ENCODE measurements around the gene PHACTR3. TPM values are rescaled to one million over a fixed set of nuclear protein-coding genes. Genes with fewer than 3 reads are reported as not detected.

The PHACTR3 gene
- total and polyA plus RNA-seq, 2 donors = 2.9 to 35.8 TPM

- no peaks in the 10 kb centered on the region for H3K36me3 ChIP-seq (ENCODE audit: control insufficient read depth in 2 of 2, insufficient read depth in 2 of 2, low read length in 1 of 2)
- DNase-seq (ENCODE audit: low read depth in 6 of 9, low spot score in 9 of 9) = no peak
- H3K4me1 ChIP-seq (ENCODE audit: control insufficient read depth in 2 of 2, insufficient read depth in 2 of 2, low read length in 2 of 2) = no peaks in the 10 kb centered on the region
- WGBS = 90% methylated on average over 9 of the region's 9 CpGs
- H3K27me3 ChIP-seq (ENCODE audit: control insufficient read depth in 2 of 2, insufficient read depth in 1 of 2, low read length in 1 of 2) = no peaks in the 10 kb centered on the region
- H3K27ac ChIP-seq (ENCODE audit: low read depth in 1 of 2, low read length in 1 of 2) = no peak overlapping the region
- H3K9me3 ChIP-seq (ENCODE audit: control insufficient read depth in 2 of 2, insufficient read depth in 1 of 2, low read length in 1 of 2) = no peaks in the 10 kb centered on the region
- no peak overlapping the region for H3K4me3 ChIP-seq (ENCODE audit: low read length in 2 of 2)
These were observed 200.7 kb downstream of the PHACTR3 start for GRCh38 chr20:59804871-59805665.

- Histone ChIP-seq H3K4me3 (ENCODE audit: low read length in 2 of 2) (no peak overlapping the region), H3K27me3 (ENCODE audit: control insufficient read depth in 2 of 2, insufficient read depth in 1 of 2, low read length in 1 of 2) (no peaks in the 10 kb centered on the region), H3K36me3 (ENCODE audit: control insufficient read depth in 2 of 2, insufficient read depth in 2 of 2, low read length in 1 of 2) (no peaks in the 10 kb centered on the region), H3K4me1 (ENCODE audit: control insufficient read depth in 2 of 2, insufficient read depth in 2 of 2, low read length in 2 of 2) (no peaks in the 10 kb centered on the region), H3K27ac (ENCODE audit: low read depth in 1 of 2, low read length in 1 of 2) (no peak overlapping the region), H3K9me3 (ENCODE audit: control insufficient read depth in 2 of 2, insufficient read depth in 1 of 2, low read length in 1 of 2) (no peaks in the 10 kb centered on the region)
- DNase-seq (ENCODE audit: low read depth in 6 of 9, low spot score in 9 of 9) = no peak
- WGBS = 88% methylated on average over 26 of the region's 26 CpGs
These were observed 201.6 kb downstream of the PHACTR3 start for GRCh38 chr20:59805786-59806577.

GRCh38 chr20:59806578-59806975 lies 202.2 kb downstream of the PHACTR3 start:
- no peaks in the 10 kb centered on the region for H3K27me3 ChIP-seq (ENCODE audit: control insufficient read depth in 2 of 2, insufficient read depth in 1 of 2, low read length in 1 of 2)
- H3K36me3 ChIP-seq (ENCODE audit: control insufficient read depth in 2 of 2, insufficient read depth in 2 of 2, low read length in 1 of 2) = no peaks in the 10 kb centered on the region
- H3K9me3 ChIP-seq (ENCODE audit: control insufficient read depth in 2 of 2, insufficient read depth in 1 of 2, low read length in 1 of 2) = no peaks in the 10 kb centered on the region
- H3K4me1 ChIP-seq (ENCODE audit: control insufficient read depth in 2 of 2, insufficient read depth in 2 of 2, low read length in 2 of 2) = no peaks in the 10 kb centered on the region
- WGBS = 96% methylated on average over 10 of the region's 10 CpGs
- no peak overlapping the region for H3K27ac ChIP-seq (ENCODE audit: low read depth in 1 of 2, low read length in 1 of 2)
- DNase-seq (ENCODE audit: low read depth in 6 of 9, low spot score in 9 of 9) = no peak
- H3K4me3 ChIP-seq (ENCODE audit: low read length in 2 of 2) = no peak overlapping the region

GRCh38 chr20:59807909-59808728 lies 203.8 kb downstream of the PHACTR3 start:
- DNase-seq (ENCODE audit: low read depth in 6 of 9, low spot score in 9 of 9) = no peak
- Histone ChIP-seq H3K9me3 (ENCODE audit: control insufficient read depth in 2 of 2, insufficient read depth in 1 of 2, low read length in 1 of 2) (no peaks in the 10 kb centered on the region), H3K27me3 (ENCODE audit: control insufficient read depth in 2 of 2, insufficient read depth in 1 of 2, low read length in 1 of 2) (no peaks in the 10 kb centered on the region), H3K36me3 (ENCODE audit: control insufficient read depth in 2 of 2, insufficient read depth in 2 of 2, low read length in 1 of 2) (no peaks in the 10 kb centered on the region), H3K4me1 (ENCODE audit: control insufficient read depth in 2 of 2, insufficient read depth in 2 of 2, low read length in 2 of 2) (no peaks in the 10 kb centered on the region), H3K27ac (ENCODE audit: low read depth in 1 of 2, low read length in 1 of 2) (no peak overlapping the region), H3K4me3 (ENCODE audit: low read length in 2 of 2) (no peak overlapping the region)
- 87% methylated on average over 17 of the region's 17 CpGs for WGBS

DNA sequence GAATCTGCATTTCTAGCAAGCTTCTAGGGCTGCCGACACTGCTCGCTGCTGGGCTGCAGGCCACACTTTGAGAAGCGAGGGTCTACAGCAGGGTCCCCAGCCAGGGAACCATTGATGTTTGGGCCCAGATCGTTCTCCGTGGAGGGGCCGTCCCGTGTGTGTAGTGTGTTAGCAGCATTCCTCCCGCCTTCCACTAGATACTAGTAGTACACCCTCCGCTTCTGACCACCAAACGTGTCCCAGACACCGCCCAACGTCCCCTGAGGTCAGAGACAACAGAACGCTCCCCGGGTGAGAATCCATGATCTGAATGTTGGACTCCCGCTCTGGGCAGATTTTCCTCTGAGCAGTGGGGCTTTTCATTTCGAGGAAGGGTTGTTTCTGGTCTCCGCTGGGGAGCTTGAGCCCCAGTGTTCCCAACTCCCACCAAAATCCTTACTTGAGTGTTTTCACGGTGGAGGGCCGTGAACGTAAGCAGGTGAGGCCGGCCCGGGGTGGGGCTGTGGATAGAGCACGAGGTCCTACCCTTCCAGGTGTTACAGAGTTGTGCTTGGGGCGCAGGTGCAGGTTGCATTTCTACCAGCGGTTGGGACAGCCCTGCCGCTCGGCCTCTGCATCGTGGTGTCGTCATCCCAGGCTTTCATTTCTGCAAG lies 204.5 kb downstream of the PHACTR3 start:
- Histone ChIP-seq H3K27me3 (ENCODE audit: control insufficient read depth in 2 of 2, insufficient read depth in 1 of 2, low read length in 1 of 2) (no peaks in the 10 kb centered on the region), H3K9me3 (ENCODE audit: control insufficient read depth in 2 of 2, insufficient read depth in 1 of 2, low read length in 1 of 2) (no peaks in the 10 kb centered on the region), H3K27ac (ENCODE audit: low read depth in 1 of 2, low read length in 1 of 2) (no peak overlapping the region), H3K4me3 (ENCODE audit: low read length in 2 of 2) (no peak overlapping the region), H3K36me3 (ENCODE audit: control insufficient read depth in 2 of 2, insufficient read depth in 2 of 2, low read length in 1 of 2) (no peaks in the 10 kb centered on the region), H3K4me1 (ENCODE audit: control insufficient read depth in 2 of 2, insufficient read depth in 2 of 2, low read length in 2 of 2) (no peaks in the 10 kb centered on the region)
- WGBS = 86% methylated on average over 29 of the region's 29 CpGs
- no peak for DNase-seq (ENCODE audit: low read depth in 6 of 9, low spot score in 9 of 9)

DNA sequence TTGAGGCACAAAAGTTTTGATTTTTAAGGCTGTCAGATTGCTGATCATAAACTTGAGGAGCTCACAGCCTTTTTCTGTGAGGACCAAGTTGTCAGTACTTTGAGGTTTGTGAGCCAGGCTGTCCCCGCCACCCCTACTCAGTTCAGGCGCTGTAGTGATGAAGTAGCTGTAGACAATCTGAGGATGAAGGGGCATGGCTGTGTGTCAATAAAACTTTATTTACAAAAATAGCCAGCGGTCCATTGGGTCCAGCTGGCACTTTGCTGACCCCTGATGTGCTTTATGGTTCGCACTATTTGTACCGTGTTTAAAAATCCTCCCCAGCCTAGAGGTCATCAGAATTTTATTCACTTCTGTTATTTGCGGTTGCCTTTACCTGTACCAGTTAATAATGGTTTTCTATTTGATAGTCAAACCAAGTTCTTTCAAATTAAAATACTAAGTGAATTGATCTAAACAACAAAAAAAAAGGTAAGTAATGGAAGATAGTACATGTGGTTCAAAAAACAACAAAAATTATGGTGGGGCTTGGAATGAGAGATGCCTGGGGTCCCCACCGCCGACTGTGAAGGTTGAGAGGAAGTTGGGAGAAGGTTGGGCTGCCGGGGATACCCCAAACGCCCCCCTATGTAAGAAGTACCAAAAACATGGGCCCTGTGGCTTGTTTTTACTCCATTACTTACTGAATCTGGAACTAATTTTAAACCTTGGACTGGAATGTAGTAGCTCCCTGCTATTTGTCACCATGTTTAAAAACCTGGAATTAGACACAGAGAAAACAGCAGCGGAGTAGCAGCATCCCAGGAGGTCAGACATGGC lies 205.5 kb downstream of the PHACTR3 start:
- no peak overlapping the region for H3K27ac ChIP-seq (ENCODE audit: low read depth in 1 of 2, low read length in 1 of 2)
- no peaks in the 10 kb centered on the region for H3K4me1 ChIP-seq (ENCODE audit: control insufficient read depth in 2 of 2, insufficient read depth in 2 of 2, low read length in 2 of 2)
- H3K36me3 ChIP-seq (ENCODE audit: control insufficient read depth in 2 of 2, insufficient read depth in 2 of 2, low read length in 1 of 2) = no peaks in the 10 kb centered on the region
- no peak overlapping the region for H3K4me3 ChIP-seq (ENCODE audit: low read length in 2 of 2)
- H3K27me3 ChIP-seq (ENCODE audit: control insufficient read depth in 2 of 2, insufficient read depth in 1 of 2, low read length in 1 of 2) = no peaks in the 10 kb centered on the region
- 94% methylated on average over 11 of the region's 11 CpGs for WGBS
- no peak for DNase-seq (ENCODE audit: low read depth in 6 of 9, low spot score in 9 of 9)
- no peaks in the 10 kb centered on the region for H3K9me3 ChIP-seq (ENCODE audit: control insufficient read depth in 2 of 2, insufficient read depth in 1 of 2, low read length in 1 of 2)

DNA sequence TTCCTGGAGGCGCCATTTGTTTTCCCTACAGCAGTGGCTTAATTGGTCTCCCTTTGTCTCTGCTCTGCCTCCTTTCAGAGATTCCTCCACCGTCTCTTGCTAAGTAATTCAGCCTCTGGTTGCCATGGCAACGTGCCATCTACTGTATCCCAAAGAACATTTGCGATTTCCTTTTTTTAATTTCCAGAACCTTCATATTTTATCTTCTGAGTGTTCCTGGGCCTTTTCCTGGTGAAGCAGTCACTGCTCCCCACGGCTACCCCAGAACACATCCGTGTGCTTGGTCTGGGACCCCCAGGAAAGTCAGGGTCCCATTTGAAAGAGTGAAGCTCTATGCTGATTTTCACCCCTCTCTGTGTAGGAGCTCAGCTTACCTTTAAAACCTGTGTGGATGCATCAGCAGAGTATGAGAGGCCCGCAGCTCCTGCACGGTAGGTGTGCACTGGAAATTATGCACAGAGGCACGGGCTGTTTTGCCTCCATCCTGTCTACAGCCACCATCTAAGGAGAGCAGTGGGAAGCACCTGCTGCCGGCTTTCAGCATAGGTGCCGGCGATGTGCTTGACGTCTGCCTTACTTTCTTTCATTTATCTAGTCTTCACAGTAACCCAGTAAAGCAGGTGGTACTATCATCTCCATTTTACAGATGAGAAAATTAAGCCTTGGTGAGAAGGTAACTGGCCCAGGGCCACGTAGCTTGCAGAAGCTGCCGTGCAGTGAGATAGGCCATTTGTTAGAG lies 206.3 kb downstream of the PHACTR3 start:
- H3K36me3 ChIP-seq (ENCODE audit: control insufficient read depth in 2 of 2, insufficient read depth in 2 of 2, low read length in 1 of 2) = no peaks in the 10 kb centered on the region
- H3K4me1 ChIP-seq (ENCODE audit: control insufficient read depth in 2 of 2, insufficient read depth in 2 of 2, low read length in 2 of 2) = no peaks in the 10 kb centered on the region
- H3K27ac ChIP-seq (ENCODE audit: low read depth in 1 of 2, low read length in 1 of 2) = no peak overlapping the region
- no peak overlapping the region for H3K4me3 ChIP-seq (ENCODE audit: low read length in 2 of 2)
- no peak for DNase-seq (ENCODE audit: low read depth in 6 of 9, low spot score in 9 of 9)
- WGBS = 82% methylated on average over 15 of the region's 15 CpGs
- H3K27me3 ChIP-seq (ENCODE audit: control insufficient read depth in 2 of 2, insufficient read depth in 1 of 2, low read length in 1 of 2) = no peaks in the 10 kb centered on the region
- no peaks in the 10 kb centered on the region for H3K9me3 ChIP-seq (ENCODE audit: control insufficient read depth in 2 of 2, insufficient read depth in 1 of 2, low read length in 1 of 2)

Measured in thymus (tissue), 11 donors.